ENCODE measurements around the gene USP49. TPM values are rescaled to one million over a fixed set of nuclear protein-coding genes. Genes with fewer than 3 reads are reported as not detected.

The USP49 gene
- total RNA-seq, 4 donors from 2014 or later: 2.9 to 17.1 (median 4.1) TPM

DNA sequence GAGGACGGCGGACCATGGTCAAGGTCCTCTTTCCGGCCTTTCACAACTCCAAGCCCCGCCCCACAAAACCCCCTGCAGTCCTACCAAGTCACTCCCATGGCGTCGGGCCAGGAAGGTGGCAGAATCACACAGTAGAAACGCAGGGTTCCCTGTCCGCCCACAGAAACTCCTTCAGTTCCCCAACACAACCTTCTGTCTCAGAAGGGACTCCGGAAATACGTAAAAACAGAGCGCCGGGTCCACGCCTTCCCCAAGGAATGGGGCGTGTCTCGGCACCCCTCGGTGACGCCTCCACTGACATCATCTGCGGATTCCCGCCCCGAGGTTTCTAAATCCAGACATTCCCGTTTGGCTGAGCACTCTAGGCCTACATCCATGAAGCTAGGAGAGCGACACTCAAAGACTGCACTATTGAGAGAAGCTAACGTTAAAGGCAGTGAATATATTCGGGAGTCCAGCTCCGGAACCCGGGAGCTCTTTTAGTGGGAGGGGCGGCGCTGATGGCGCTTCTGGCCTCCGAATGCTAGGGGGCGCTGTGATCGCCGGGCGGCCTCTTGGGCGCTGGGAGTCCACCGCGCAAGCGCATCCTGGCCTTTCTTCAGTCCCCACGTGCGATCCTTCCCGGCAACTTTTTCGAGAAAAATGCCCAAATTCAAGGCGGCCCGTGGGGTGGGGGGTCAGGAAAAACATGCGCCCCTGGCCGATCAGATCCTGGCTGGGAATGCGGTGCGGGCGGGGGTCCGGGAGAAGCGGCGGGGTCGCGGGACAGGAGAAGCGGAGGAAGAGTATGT is 25.9 kb upstream of the USP49 start, which contains the start of the genes BYSL and MED20:
BYSL (plus strand) TSS at position 579 of the 791 bp plus-strand sequence; CDS start at position 643, 64 bp downstream.
MED20 (minus strand) TSS at position 219 of the 791 bp plus-strand sequence; CDS start at position 98, 121 bp downstream.
- WGBS: 0% methylated on average over 37 of the region's 55 CpGs
- no peaks in the 10 kb centered on the region for H3K9me3 ChIP-seq
- DNase-seq (ENCODE audit: low spot score in 2 of 2): peak; percentile 94
- TF ChIP-seq EP300 (IDR thresholded peaks at IDR 0.05) (no peak), CTCF (IDR thresholded peaks at IDR 0.05) (peak; percentile 94 to 98), POLR2A (IDR thresholded peaks at IDR 0.05) (peak in 1 of 2 donors; percentile 40), POLR2AphosphoS5 (IDR thresholded peaks at IDR 0.05) (peak in 2 of 3 donors; percentile 25 to 68)
- peak within 1 kb of the TSS; percentile 93 for H3K27ac ChIP-seq
- peaks cover 51% of the 10 kb centered on the region for H3K4me1 ChIP-seq
- peak within 1 kb of the TSS; percentile 79 for H3K4me3 ChIP-seq
- H3K36me3 ChIP-seq: peaks cover 15% of the 10 kb centered on the region
- H3K27me3 ChIP-seq: no peaks in the 10 kb centered on the region

DNA sequence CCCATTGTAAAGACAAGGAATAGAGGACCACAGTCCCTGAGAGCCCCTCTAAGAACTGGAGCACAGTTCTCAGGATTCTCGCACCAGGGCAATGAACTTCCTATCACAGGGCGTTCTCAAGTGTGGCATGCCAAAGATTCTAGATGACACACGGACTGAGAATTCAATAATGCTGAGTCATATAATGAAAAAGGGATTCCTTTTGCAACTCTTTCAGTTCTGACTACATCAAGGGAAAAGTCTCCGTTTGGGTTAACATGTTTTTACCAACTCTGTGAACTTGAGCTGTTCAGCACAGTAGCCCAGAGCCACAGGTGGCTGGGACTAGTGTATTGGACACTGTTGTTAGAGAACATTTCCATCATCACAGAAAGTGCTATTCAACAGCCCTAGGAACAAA is 22.4 kb upstream of the USP49 start:
- peaks cover 33% of the 10 kb centered on the region for H3K4me1 ChIP-seq
- no peak overlapping the region for H3K27ac ChIP-seq
- DNase-seq (ENCODE audit: low spot score in 2 of 2): no peak
- peaks cover 40% of the 10 kb centered on the region for H3K36me3 ChIP-seq
- TF ChIP-seq POLR2A (IDR thresholded peaks at IDR 0.05) (no peak), CTCF (IDR thresholded peaks at IDR 0.05) (no peak), POLR2AphosphoS5 (IDR thresholded peaks at IDR 0.05) (no peak), EP300 (IDR thresholded peaks at IDR 0.05) (no peak)
- H3K9me3 ChIP-seq: no peaks in the 10 kb centered on the region
- no peaks in the 10 kb centered on the region for H3K27me3 ChIP-seq
- H3K4me3 ChIP-seq: no peak overlapping the region
- WGBS: 39% methylated on average over 4 of the region's 4 CpGs

DNA sequence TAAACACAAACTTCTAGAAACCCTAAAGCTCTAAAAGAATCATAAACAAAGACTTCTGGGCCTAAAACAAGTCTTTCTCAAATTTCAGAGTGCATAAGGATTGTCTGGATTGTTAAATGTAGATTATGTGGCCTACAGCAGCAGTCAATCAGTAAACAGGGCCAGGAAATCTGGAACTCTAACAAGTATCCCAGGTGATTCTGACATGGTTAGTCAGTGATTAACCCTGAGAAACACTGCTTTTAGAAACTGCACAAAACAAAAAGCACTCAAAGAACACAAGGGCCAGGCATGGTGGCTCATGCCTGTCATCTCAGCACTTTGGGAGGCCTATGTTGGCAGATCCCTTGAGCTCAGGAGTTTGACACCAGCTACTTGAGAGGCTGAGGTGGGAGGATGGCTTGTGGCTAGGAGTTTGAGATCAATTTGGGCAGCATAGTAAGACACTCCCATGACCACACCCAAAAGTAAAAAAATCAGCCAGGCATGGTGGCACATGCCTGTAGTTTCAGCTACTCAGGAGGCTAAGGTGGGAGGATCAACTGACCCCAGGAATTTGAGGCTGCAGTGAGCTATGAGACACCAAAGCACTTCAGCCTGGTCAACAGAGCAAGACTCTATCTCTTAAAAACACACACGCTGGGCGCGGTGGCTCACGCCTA is 19.8 kb upstream of the USP49 start:
- H3K4me3 ChIP-seq: no peak overlapping the region
- no peaks in the 10 kb centered on the region for H3K27me3 ChIP-seq
- no peaks in the 10 kb centered on the region for H3K9me3 ChIP-seq
- TF ChIP-seq POLR2AphosphoS5 (IDR thresholded peaks at IDR 0.05) (no peak), POLR2A (IDR thresholded peaks at IDR 0.05) (no peak)
- H3K4me1 ChIP-seq: peaks cover 19% of the 10 kb centered on the region
- no peak overlapping the region for H3K27ac ChIP-seq
- WGBS: 100% methylated on average over 4 of the region's 4 CpGs
- peaks cover 41% of the 10 kb centered on the region for H3K36me3 ChIP-seq
- DNase-seq (ENCODE audit: low spot score in 2 of 2): no peak

GRCh38 chr6:41914343-41914742 is 19.2 kb upstream of the USP49 start:
- Histone ChIP-seq H3K36me3 (peaks cover 43% of the 10 kb centered on the region), H3K27me3 (no peaks in the 10 kb centered on the region), H3K4me1 (peaks cover 13% of the 10 kb centered on the region), H3K27ac (no peak overlapping the region), H3K9me3 (no peaks in the 10 kb centered on the region), H3K4me3 (no peak overlapping the region)
- no peak for DNase-seq (ENCODE audit: low spot score in 2 of 2)
- no peak for TF ChIP-seq EP300 (IDR thresholded peaks at IDR 0.05)
- TF ChIP-seq POLR2A (IDR thresholded peaks at IDR 0.05): no peak
- TF ChIP-seq POLR2AphosphoS5 (IDR thresholded peaks at IDR 0.05): no peak
- no peak for TF ChIP-seq CTCF (IDR thresholded peaks at IDR 0.05)
- WGBS: 93% methylated on average over 2 of the region's 2 CpGs

DNA sequence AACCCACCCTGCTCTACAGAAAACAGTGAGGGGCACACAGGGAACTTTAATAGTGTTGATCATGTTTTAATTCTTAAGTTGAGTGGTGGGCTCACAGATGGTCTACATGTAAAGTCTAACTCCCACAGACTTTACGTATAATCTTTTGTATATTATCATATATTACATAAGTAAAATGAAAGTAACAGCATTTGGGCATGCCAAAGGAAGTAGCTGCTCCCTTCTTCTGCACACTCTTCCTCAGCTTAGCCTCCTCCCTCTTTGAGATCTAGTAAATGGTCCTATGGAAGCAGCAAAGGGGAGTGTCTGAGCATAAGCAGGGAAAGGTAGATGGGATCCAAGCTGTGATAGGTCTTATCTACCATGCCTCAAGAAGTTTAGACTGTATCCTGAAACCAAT is 14.6 kb upstream of the USP49 start:
- Histone ChIP-seq H3K36me3 (peaks cover 70% of the 10 kb centered on the region), H3K4me3 (no peak overlapping the region), H3K9me3 (no peaks in the 10 kb centered on the region), H3K4me1 (no peaks in the 10 kb centered on the region), H3K27ac (no peak overlapping the region), H3K27me3 (no peaks in the 10 kb centered on the region)
- WGBS: 100% methylated on average over 1 of the region's 1 CpG
- TF ChIP-seq POLR2A (IDR thresholded peaks at IDR 0.05) (no peak), EP300 (IDR thresholded peaks at IDR 0.05) (no peak), CTCF (IDR thresholded peaks at IDR 0.05) (no peak), POLR2AphosphoS5 (IDR thresholded peaks at IDR 0.05) (no peak)
- DNase-seq (ENCODE audit: low spot score in 2 of 2): no peak
